HCT116 (cell line): ENCODE results near the gene NT5DC3.

Experiments used
- EGR1 ChIP-seq: IDR thresholded peaks from 2 replicates; pipeline ENCODE4 v1.6.1; 2012; ENCODE audit warnings: low read depth
- EZH2 ChIP-seq: fragments of 200-600 bp; sonication (generic); IDR thresholded peaks from 2 replicates; pipeline ENCODE4 v1.6.1; 2017; ENCODE audit warnings: antibody characterized with exemption, mixed run types
- EZH2phosphoT487 ChIP-seq: fragments of 200-600 bp; IDR thresholded peaks from 2 replicates; pipeline ENCODE4 v1.6.1; 2018; ENCODE audit warnings: antibody characterized with exemption, borderline replicate concordance
- JUND ChIP-seq: IDR thresholded peaks from 2 replicates; pipeline ENCODE4 v1.6.1; 2012
- POLR2A ChIP-seq: IDR thresholded peaks from 2 replicates; pipeline ENCODE4 v1.7.0; 2011; ENCODE audit warnings: borderline replicate concordance; ENCODE audit not compliant: insufficient read depth, insufficient read length; ENCODE audit errors: extremely low read depth
- POLR2AphosphoS5 ChIP-seq: IDR thresholded peaks from 2 replicates; pipeline ENCODE4 v1.6.1; 2011; ENCODE audit warnings: mild to moderate bottlenecking, low read depth, low read length, moderate library complexity
- RAD21 ChIP-seq: IDR thresholded peaks from 2 replicates; pipeline ENCODE4 v1.6.1; 2012; ENCODE audit warnings: low read depth, mild to moderate bottlenecking
- SP1 ChIP-seq: IDR thresholded peaks from 2 replicates; pipeline ENCODE4 v1.6.1; 2012; ENCODE audit warnings: low read depth
- TF ChIP-seq, protein P1 (sequence below), 3 experiments: fragments of 200-600 bp in 1 of 3; sonication (generic) in 1 of 3; IDR thresholded peaks in 2 of 3; conservative IDR thresholded peaks in 1 of 3; 2 replicates each; pipeline ENCODE4 v1.5.1; 2012 to 2017; ENCODE audit warnings: low read depth in 2 of 3, low read length in 2 of 3, antibody characterized with exemption in 1 of 3, borderline replicate concordance in 1 of 3, control low read depth in 1 of 3, mild to moderate bottlenecking in 1 of 3, mixed read lengths in 1 of 3, mixed run types in 1 of 3, moderate library complexity in 1 of 3; ENCODE audit not compliant: insufficient read depth in 1 of 3
- TF ChIP-seq, protein P2 (sequence below): IDR thresholded peaks from 2 replicates; pipeline ENCODE4 v1.6.1; 2012
- TF ChIP-seq, protein P3 (sequence below): IDR thresholded peaks from 2 replicates; pipeline ENCODE4 v1.6.1; 2011; ENCODE audit warnings: mild to moderate bottlenecking, low read length, moderate library complexity; ENCODE audit not compliant: insufficient replicate concordance; ENCODE audit errors: extremely low read depth

- TF ChIP-seq, protein P1, sequence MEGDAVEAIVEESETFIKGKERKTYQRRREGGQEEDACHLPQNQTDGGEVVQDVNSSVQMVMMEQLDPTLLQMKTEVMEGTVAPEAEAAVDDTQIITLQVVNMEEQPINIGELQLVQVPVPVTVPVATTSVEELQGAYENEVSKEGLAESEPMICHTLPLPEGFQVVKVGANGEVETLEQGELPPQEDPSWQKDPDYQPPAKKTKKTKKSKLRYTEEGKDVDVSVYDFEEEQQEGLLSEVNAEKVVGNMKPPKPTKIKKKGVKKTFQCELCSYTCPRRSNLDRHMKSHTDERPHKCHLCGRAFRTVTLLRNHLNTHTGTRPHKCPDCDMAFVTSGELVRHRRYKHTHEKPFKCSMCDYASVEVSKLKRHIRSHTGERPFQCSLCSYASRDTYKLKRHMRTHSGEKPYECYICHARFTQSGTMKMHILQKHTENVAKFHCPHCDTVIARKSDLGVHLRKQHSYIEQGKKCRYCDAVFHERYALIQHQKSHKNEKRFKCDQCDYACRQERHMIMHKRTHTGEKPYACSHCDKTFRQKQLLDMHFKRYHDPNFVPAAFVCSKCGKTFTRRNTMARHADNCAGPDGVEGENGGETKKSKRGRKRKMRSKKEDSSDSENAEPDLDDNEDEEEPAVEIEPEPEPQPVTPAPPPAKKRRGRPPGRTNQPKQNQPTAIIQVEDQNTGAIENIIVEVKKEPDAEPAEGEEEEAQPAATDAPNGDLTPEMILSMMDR (IDR thresholded peaks at IDR 0.05 in 2 of 3, conservative IDR thresholded peaks at IDR 0.05 in 1 of 3; ENCODE audit: borderline replicate concordance in 1 of 3, insufficient read depth in 1 of 3, low read depth in 2 of 3, low read length in 2 of 3) = no peak
- TF ChIP-seq JUND (no peak), RAD21 (no peak), EZH2phosphoT487 (no peak), POLR2A (no peak), EZH2 (no peak), POLR2AphosphoS5 (no peak), SP1 (no peak), EGR1 (no peak)
- TF ChIP-seq, protein P2, sequence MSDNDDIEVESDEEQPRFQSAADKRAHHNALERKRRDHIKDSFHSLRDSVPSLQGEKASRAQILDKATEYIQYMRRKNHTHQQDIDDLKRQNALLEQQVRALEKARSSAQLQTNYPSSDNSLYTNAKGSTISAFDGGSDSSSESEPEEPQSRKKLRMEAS = no peak
- TF ChIP-seq, protein P3, sequence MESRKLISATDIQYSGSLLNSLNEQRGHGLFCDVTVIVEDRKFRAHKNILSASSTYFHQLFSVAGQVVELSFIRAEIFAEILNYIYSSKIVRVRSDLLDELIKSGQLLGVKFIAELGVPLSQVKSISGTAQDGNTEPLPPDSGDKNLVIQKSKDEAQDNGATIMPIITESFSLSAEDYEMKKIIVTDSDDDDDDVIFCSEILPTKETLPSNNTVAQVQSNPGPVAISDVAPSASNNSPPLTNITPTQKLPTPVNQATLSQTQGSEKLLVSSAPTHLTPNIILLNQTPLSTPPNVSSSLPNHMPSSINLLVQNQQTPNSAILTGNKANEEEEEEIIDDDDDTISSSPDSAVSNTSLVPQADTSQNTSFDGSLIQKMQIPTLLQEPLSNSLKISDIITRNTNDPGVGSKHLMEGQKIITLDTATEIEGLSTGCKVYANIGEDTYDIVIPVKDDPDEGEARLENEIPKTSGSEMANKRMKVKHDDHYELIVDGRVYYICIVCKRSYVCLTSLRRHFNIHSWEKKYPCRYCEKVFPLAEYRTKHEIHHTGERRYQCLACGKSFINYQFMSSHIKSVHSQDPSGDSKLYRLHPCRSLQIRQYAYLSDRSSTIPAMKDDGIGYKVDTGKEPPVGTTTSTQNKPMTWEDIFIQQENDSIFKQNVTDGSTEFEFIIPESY = no peak
Observed at GRCh38 chr12:103848143-103848542, 7.1 kb upstream of the NT5DC3 start.
